WTC11 (cell line): ENCODE results near the gene STK40. TPM values are rescaled to one million over a fixed set of nuclear protein-coding genes. Genes with fewer than 3 reads are reported as not detected.

Experiments used
- ATAC-seq: fragments of 200-7000 bp; cut with Tn5 transposase; 2 replicates; pipeline ENCODE4 v1.10.0; 2021; ENCODE audit warnings: mild to moderate bottlenecking, moderate library complexity
- CTCF ChIA-PET: fragments of 300-600 bp; sonication (Branson Sonifier 250); formaldehyde crosslinking; loops from one replicate; lab custom pipeline; 2021; ENCODE audit warnings: antibody characterized with exemption; lab: Charles Lee
- POLR2A ChIA-PET: fragments of 350-600 bp; sonication (Branson Sonifier 250); formaldehyde crosslinking; loops from one replicate; lab custom pipeline; 2021; ENCODE audit warnings: antibody characterized with exemption; lab: Charles Lee
- DNase-seq: peaks from one replicate; pipeline ENCODE4 v3.0.0; 2021; ENCODE audit warnings: low spot score
- H3K27ac Mint-ChIP-seq: 2 replicates; pipeline ENCODE4 v1.8.0; 2021; ENCODE audit warnings: mixed read lengths
- H3K27me3 Mint-ChIP-seq: 2 replicates; pipeline ENCODE4 v1.8.0; 2021; ENCODE audit warnings: low read depth, mild to moderate bottlenecking, moderate library complexity, mixed read lengths
- H3K36me3 Mint-ChIP-seq: 2 replicates; pipeline ENCODE4 v1.8.0; 2021; ENCODE audit warnings: mixed read lengths
- H3K4me1 Mint-ChIP-seq: 2 replicates; pipeline ENCODE4 v1.8.0; 2022; ENCODE audit warnings: mixed read lengths
- H3K4me3 Mint-ChIP-seq: 2 replicates; pipeline ENCODE4 v1.8.0; 2021; ENCODE audit warnings: mild to moderate bottlenecking, moderate library complexity, mixed read lengths
- H3K9me3 Mint-ChIP-seq: 2 replicates; pipeline ENCODE4 v1.8.0; 2021; ENCODE audit warnings: mixed read lengths
- ATF1 ChIP-seq: sonication (generic); formaldehyde crosslinking; IDR thresholded peaks from 2 replicates; pipeline ENCODE4 v1.8.1; 2023; ENCODE audit warnings: mild to moderate bottlenecking, moderate library complexity, missing genetic modification reagents
- CREB1 ChIP-seq: sonication (generic); formaldehyde crosslinking; IDR thresholded peaks from 2 replicates; pipeline ENCODE4 v1.8.0; 2023; ENCODE audit warnings: mild to moderate bottlenecking, missing genetic modification reagents
- CTCF ChIP-seq: fragments of 200-600 bp; IDR thresholded peaks from 2 replicates; pipeline ENCODE4 v1.8.0; 2022; ENCODE audit warnings: antibody characterized with exemption
- ELF4 ChIP-seq: sonication (generic); formaldehyde crosslinking; IDR thresholded peaks from 2 replicates; pipeline ENCODE4 v1.8.1; 2022; ENCODE audit warnings: low read depth, mild to moderate bottlenecking, moderate library complexity, missing genetic modification reagents
- EMX1 ChIP-seq: fragments of 250-450 bp; sonication (Bioruptor Pico); IDR thresholded peaks from 2 replicates; pipeline ENCODE4 v1.8.0; 2021; ENCODE audit warnings: mild to moderate bottlenecking
- HMGA2 ChIP-seq: fragments of 250-450 bp; sonication (Bioruptor Pico); IDR thresholded peaks from 2 replicates; pipeline ENCODE4 v1.4.0; 2021; ENCODE audit warnings: mild to moderate bottlenecking, moderate library complexity
- JAZF1 ChIP-seq: fragments of 250-450 bp; sonication (Bioruptor Pico); IDR thresholded peaks from 2 replicates; pipeline ENCODE4 v1.9.0; 2021; ENCODE audit warnings: moderate library complexity, mild to moderate bottlenecking, inconsistent platforms
- NFATC4 ChIP-seq: fragments of 250-450 bp; sonication (Bioruptor Pico); IDR thresholded peaks from 2 replicates; pipeline ENCODE4 v1.9.0; 2021; ENCODE audit warnings: mild to moderate bottlenecking
- NFYB ChIP-seq: sonication (generic); formaldehyde crosslinking; conservative IDR thresholded peaks from 2 replicates; pipeline ENCODE4 v1.8.0; 2022; ENCODE audit warnings: low read depth, missing genetic modification reagents
- SMAD3 ChIP-seq: sonication (generic); formaldehyde crosslinking; IDR thresholded peaks from 2 replicates; pipeline ENCODE4 v1.8.0; 2022; ENCODE audit warnings: missing genetic modification reagents, mild to moderate bottlenecking, borderline replicate concordance
- SOX15 ChIP-seq: fragments of 250-450 bp; sonication (Bioruptor Pico); IDR thresholded peaks from 2 replicates; pipeline ENCODE4 v1.9.0; 2021; ENCODE audit warnings: mild to moderate bottlenecking
- STAT6 ChIP-seq: sonication (generic); formaldehyde crosslinking; conservative IDR thresholded peaks from 2 replicates; pipeline ENCODE4 v1.8.1; 2023; ENCODE audit warnings: mild to moderate bottlenecking, low read depth, missing genetic modification reagents, moderate library complexity
- TP53 ChIP-seq: sonication (generic); formaldehyde crosslinking; IDR thresholded peaks from 2 replicates; pipeline ENCODE4 v1.8.1; 2023; ENCODE audit warnings: mild to moderate bottlenecking, missing genetic modification reagents
- ZNF263 ChIP-seq: sonication (generic); formaldehyde crosslinking; IDR thresholded peaks from 2 replicates; pipeline ENCODE4 v1.8.1; 2022; ENCODE audit warnings: low read depth, mild to moderate bottlenecking, moderate library complexity, missing genetic modification reagents
- total RNA-seq: library from RNA; stranded (reverse); gene quantifications from 3 replicates; pipeline ENCODE4 v1.2.3, GENCODE V29; 2021
- TF ChIP-seq, protein P1 (sequence below): sonication (generic); formaldehyde crosslinking; IDR thresholded peaks from 2 replicates; pipeline ENCODE4 v1.8.1; 2022; ENCODE audit warnings: low read depth, missing genetic modification reagents, borderline replicate concordance
- TF ChIP-seq, protein P2 (sequence below): fragments of 250-450 bp; sonication (Bioruptor Pico); IDR thresholded peaks from 2 replicates; pipeline ENCODE4 v1.8.0; 2021; ENCODE audit warnings: mild to moderate bottlenecking
- TF ChIP-seq, protein P3 (sequence below): sonication (generic); formaldehyde crosslinking; IDR thresholded peaks from 2 replicates; pipeline ENCODE4 v1.8.1; 2023; ENCODE audit warnings: mild to moderate bottlenecking, missing genetic modification reagents

The STK40 gene
- total RNA-seq, 1 experiment from 2014 or later = 24.7 TPM

DNA sequence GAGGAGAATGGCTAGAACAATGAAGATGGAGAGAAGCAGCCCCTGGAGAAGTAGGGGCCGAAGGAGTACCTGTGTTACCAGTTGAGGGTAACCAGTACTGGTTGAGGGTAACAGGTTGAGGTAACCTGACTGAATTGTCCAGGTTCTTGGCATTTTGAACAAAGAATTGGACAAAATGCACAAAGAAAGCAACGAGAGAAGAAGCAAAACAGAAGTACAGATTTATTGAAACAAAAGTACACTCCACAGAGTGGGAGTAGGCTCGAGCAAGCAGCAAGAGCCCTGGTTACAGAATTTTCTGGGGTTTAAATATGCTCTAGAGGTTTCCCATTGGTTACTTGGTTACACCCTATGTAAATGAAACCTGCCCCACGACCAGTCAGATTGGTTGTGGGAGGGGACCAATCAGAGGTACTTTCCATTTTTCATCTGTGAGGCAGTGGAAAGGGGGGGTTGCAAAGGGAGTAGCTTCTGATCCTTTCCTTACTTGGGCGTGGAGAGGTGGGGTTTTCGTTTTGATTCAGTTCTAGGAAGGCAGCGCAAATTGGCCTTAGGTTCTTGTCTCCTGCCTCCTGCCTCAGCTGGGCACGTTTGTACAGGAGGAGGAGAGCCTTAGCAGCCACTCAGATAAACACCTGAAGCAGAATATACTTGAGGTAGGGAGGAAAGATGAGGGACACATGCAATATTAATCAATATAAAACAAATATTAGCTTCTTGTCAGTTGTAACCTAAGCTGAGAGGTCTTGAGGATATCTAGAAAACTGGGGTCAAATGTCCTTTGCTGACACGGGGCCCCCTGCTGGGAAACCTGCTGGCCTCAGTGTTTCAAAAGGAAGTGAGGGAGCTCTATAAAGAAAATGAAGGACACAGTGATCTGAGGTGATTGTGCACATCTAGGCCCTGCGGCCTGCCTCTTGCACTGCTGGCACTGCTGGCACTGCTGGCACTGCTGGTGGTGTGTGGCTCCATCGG, 26.2 kb upstream of the STK40 start:
- ATAC-seq = peak; percentile 89
- Mint-ChIP-seq H3K36me3 (peaks cover 20% of the 10 kb centered on the region), H3K4me3 (no peak overlapping the region), H3K4me1 (peaks cover 8% of the 10 kb centered on the region), H3K27me3 (no peaks in the 10 kb centered on the region), H3K9me3 (peaks cover 7% of the 10 kb centered on the region), H3K27ac (peak overlapping the region; percentile 91)
- TF ChIP-seq, protein P1, sequence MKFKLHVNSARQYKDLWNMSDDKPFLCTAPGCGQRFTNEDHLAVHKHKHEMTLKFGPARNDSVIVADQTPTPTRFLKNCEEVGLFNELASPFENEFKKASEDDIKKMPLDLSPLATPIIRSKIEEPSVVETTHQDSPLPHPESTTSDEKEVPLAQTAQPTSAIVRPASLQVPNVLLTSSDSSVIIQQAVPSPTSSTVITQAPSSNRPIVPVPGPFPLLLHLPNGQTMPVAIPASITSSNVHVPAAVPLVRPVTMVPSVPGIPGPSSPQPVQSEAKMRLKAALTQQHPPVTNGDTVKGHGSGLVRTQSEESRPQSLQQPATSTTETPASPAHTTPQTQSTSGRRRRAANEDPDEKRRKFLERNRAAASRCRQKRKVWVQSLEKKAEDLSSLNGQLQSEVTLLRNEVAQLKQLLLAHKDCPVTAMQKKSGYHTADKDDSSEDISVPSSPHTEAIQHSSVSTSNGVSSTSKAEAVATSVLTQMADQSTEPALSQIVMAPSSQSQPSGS (CRISPR knock-in tag) = no peak
- ChIA-PET POLR2A (interaction anchor here (0.7 to 0.8 kb wide), 2 partner anchors 11 to 229 kb away, joined by 3 read pairs; no protein-coding TSS in a partner anchor), CTCF (interaction anchor here (0.6 to 2.1 kb wide), 7 partner anchors 10 to 262 kb away, joined by 3 to 8 read pairs (median 4); partner anchors contain the start of gene OSCP1)
- no peak for DNase-seq

- no peak for TF ChIP-seq SMAD3 (CRISPR knock-in tag)
- no peak for TF ChIP-seq HMGA2 (CRISPR knock-in tag)
- no peak for TF ChIP-seq NFYB (CRISPR knock-in tag)
- TF ChIP-seq JAZF1 (CRISPR knock-in tag) = no peak
- TF ChIP-seq, protein P2, sequence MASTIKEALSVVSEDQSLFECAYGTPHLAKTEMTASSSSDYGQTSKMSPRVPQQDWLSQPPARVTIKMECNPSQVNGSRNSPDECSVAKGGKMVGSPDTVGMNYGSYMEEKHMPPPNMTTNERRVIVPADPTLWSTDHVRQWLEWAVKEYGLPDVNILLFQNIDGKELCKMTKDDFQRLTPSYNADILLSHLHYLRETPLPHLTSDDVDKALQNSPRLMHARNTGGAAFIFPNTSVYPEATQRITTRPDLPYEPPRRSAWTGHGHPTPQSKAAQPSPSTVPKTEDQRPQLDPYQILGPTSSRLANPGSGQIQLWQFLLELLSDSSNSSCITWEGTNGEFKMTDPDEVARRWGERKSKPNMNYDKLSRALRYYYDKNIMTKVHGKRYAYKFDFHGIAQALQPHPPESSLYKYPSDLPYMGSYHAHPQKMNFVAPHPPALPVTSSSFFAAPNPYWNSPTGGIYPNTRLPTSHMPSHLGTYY (CRISPR knock-in tag) = no peak
- TF ChIP-seq, protein P1 (CRISPR knock-in tag) = no peak
- no peak for TF ChIP-seq TP53 (CRISPR knock-in tag)
- H3K4me1 Mint-ChIP-seq = peaks cover 8% of the 10 kb centered on the region
- H3K4me3 Mint-ChIP-seq = no peak overlapping the region
- H3K9me3 Mint-ChIP-seq = peaks cover 7% of the 10 kb centered on the region
- no peak for ATAC-seq
- DNase-seq = no peak
- CTCF ChIA-PET = interaction anchor here (0.6 kb wide), 1 partner anchor 40 kb away, joined by 3 read pairs; no protein-coding TSS in a partner anchor
- H3K27ac Mint-ChIP-seq = no peak overlapping the region
- no peaks in the 10 kb centered on the region for H3K27me3 Mint-ChIP-seq
- H3K36me3 Mint-ChIP-seq = peaks cover 20% of the 10 kb centered on the region
- POLR2A ChIA-PET = interaction anchor here (0.6 kb wide), 1 partner anchor 56 kb away, joined by 3 read pairs; the partner anchor contains the start of gene MRPS15
Observed at GRCh38 chr1:36408479-36408878, 22.8 kb upstream of the STK40 start.

DNA sequence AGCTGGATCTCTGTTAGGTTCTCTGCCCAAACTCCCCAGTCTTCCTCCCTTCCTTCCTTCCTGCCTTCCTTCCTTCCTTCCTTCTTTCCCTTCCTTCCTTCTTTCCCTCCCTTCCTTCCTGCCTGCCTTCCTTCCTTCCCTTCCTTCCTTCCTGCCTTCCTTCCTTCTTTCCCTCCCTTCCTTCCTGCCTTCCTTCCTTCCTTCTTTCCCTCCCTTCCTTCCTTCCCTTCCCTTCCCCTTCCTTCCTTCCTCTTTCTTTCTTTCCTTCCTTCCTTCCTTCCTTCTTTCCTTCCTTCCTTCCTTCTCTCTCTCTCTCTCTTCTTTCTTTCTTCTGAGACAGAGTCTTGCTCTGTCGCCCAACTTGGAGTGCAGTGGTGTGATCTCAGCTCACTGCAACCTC, 20.7 kb upstream of the STK40 start:
- ChIA-PET CTCF (no interaction called here), POLR2A (interaction anchor here (1.0 kb wide), 1 partner anchor 20 kb away, joined by 5 read pairs; no protein-coding TSS in a partner anchor)
- DNase-seq (no peak), ATAC-seq (no peak)
- H3K36me3 Mint-ChIP-seq = peaks cover 17% of the 10 kb centered on the region
- peak overlapping the region; percentile 41; the same call in 1 of the 2 replicates for H3K27ac Mint-ChIP-seq
- H3K4me3 Mint-ChIP-seq = no peak overlapping the region
- peaks cover 5% of the 10 kb centered on the region for H3K9me3 Mint-ChIP-seq
- H3K4me1 Mint-ChIP-seq = peaks cover 4% of the 10 kb centered on the region; the same call in 1 of the 2 replicates
- H3K27me3 Mint-ChIP-seq = no peaks in the 10 kb centered on the region
- TF ChIP-seq ZNF263 (CRISPR knock-in tag) = no peak
- no peak for TF ChIP-seq STAT6 (CRISPR knock-in tag)
- TF ChIP-seq SOX15 (CRISPR knock-in tag) = no peak
- TF ChIP-seq NFATC4 = no peak
- TF ChIP-seq ATF1 (CRISPR knock-in tag) = no peak
- TF ChIP-seq, protein P3, sequence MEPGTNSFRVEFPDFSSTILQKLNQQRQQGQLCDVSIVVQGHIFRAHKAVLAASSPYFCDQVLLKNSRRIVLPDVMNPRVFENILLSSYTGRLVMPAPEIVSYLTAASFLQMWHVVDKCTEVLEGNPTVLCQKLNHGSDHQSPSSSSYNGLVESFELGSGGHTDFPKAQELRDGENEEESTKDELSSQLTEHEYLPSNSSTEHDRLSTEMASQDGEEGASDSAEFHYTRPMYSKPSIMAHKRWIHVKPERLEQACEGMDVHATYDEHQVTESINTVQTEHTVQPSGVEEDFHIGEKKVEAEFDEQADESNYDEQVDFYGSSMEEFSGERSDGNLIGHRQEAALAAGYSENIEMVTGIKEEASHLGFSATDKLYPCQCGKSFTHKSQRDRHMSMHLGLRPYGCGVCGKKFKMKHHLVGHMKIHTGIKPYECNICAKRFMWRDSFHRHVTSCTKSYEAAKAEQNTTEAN (CRISPR knock-in tag) = no peak
- no peak for TF ChIP-seq EMX1
- no peak for TF ChIP-seq CREB1 (CRISPR knock-in tag)
- TF ChIP-seq ELF4 (CRISPR knock-in tag) = no peak
- no peak for TF ChIP-seq CTCF
- TF ChIP-seq JAZF1 (CRISPR knock-in tag) = no peak
